Cardiac atrium fibroblast (primary cell): ENCODE results near the gene THOC7. TPM values are rescaled to one million over a fixed set of nuclear protein-coding genes. Genes with fewer than 3 reads are reported as not detected.

Source experiments
- total RNA-seq: library from RNA; depleted of rRNA; stranded (reverse); fragments of >200 nt; gene quantifications from 2 replicates; pipeline ENCODE4 v1.2.3, GENCODE V29; 2015

Gene THOC7
- total RNA-seq = 43.9 and 52.2 TPM in 2 replicates

DNA sequence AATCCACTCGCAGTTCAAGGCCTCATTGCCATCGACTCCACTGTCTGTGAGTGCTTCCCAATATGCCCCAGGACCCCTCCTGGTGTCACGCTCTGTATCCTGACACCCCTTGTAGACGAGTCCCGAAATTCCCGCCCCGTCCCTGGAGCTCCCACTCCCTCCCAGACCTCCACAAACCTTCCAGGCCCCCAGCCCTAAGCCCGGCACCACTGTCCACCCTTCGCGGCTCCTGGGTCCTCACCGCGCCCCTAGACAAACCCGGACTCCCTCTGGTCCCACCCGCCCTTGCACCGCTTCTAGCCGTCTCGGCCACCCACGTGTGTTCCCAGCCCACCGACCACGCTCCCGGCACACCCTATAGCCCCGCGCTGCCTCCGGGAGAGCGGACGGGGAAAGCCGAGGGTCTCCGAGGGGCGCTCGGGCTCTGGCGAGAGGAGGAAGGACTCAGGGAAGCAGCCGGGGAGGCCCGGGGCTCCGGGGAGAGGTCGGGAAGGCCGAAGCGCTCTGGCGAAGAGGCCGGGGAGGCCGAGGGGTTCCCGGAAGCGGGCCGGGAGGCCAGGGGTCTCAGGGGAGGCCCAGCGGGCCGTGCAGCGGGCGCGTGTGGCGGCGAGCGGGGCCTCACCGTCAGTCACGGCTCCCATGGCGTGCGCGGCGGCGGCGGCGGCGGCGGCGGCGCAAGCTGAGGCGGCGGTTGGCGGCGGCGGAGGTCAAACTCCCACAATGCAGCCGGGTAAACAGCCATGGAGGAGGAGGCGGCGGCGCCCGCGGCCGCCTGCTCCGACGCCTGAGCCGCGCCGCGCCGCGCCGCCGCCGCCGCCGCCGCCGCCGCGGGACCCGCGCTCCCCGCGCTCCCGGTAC is at the start of gene THOC7, which contains the start of gene ATXN7:
THOC7 (minus strand) TSS at position 656 of the 858 bp plus-strand sequence; CDS start at position 641, 15 bp downstream.
ATXN7 (plus strand) TSS at position 718 of the 858 bp plus-strand sequence. CDS start 48,732 bp downstream, outside the sequence.

DNA sequence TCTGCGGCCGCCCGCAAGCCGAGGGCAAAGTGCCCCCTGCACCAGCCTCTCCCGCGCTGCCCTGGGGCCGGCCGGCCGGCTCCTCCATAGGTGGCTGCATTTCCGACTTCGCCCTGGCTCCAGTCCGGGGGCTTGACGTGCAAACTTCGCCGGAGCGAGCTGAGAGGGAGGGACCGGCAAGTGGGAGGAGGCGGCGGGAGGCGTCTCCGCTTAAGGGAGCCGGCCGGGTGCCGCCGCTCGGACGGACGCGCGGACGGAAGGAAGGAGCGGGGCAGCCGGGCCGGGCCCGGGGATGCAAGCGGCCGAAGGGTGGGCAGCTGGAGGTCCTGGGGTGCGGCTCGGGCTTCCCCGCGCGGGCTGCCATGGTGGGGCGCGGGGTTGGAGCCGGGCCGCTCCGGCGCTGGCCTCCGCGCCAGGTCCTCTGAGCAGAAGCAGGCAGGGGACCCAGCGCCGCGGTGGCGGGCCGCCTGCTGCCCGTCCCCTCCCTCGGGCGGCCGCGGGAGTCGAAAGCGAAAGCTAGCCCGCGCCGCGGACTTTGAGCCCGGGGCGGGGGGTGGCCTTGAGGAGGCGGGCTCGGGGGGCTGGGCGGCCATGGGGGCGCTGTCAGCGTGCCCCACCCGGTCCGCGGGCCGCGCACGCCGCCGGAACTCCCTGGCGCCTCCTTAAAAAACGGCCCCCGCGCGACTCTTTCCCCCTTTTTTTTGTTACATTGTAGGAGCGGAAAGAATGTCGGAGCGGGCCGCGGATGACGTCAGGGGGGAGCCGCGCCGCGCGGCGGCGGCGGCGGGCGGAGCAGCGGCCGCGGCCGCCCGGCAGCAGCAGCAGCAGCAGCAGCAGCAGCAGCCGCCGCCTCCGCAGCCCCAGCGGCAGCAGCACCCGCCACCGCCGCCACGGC is 48.5 kb upstream of the THOC7 start, which contains the start of gene SCAANT1:
SCAANT1 (minus strand) TSS at position 511 of the 895 bp plus-strand sequence.

DNA sequence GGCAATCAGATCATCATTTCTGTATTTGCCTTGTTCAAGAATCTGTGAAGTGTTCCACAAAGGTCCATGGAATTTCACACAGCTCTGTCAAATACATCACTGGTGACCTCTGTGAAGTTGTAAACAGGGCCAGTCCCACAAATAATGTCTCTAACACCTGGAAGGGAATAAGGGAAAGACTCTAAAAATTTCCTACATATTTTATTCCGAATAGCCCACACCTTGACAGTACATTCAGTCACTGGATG is 44.5 kb downstream of the THOC7 start, which contains the start of gene C3orf49:
C3orf49 (plus strand) TSS at position 149 of the 248 bp plus-strand sequence. CDS start 173 bp downstream, outside the sequence.

Other genes with a start within 250 kb of the THOC7 start
- not detected in 2 replicates for gene SNTN, start 211.1 kb downstream of the THOC7 start, total RNA-seq
- not detected in 2 replicates for gene C3orf49, start 44.5 kb downstream of the THOC7 start, total RNA-seq
- gene ATXN7, start 62 bp upstream of the THOC7 start, total RNA-seq = 9.4 and 13.0 TPM in 2 replicates
- not detected in 2 replicates for gene SCAANT1, start 48.6 kb upstream of the THOC7 start, total RNA-seq
- 77.3 and 83.4 TPM in 2 replicates for gene PSMD6, start 159.7 kb upstream of the THOC7 start, total RNA-seq